OCI-LY1 (cell line): ENCODE data around the gene GPSM1.

Source experiments
- CTCF ChIP-seq: fragments of 200-600 bp; sonication (generic), shearing (Covaris generic); IDR thresholded peaks from 2 replicates; pipeline ENCODE4 v1.5.1; 2017; ENCODE audit warnings: mild to moderate bottlenecking, antibody characterized with exemption, low read length, moderate library complexity, mixed read lengths
- EZH2 ChIP-seq: fragments of 200-600 bp; sonication (generic), shearing (Covaris generic); IDR thresholded peaks from 2 replicates; pipeline ENCODE4 v1.8.0; 2017; ENCODE audit warnings: borderline replicate concordance, mixed run types, mild to moderate bottlenecking, antibody characterized with exemption, low read length, moderate library complexity, mixed read lengths

DNA sequence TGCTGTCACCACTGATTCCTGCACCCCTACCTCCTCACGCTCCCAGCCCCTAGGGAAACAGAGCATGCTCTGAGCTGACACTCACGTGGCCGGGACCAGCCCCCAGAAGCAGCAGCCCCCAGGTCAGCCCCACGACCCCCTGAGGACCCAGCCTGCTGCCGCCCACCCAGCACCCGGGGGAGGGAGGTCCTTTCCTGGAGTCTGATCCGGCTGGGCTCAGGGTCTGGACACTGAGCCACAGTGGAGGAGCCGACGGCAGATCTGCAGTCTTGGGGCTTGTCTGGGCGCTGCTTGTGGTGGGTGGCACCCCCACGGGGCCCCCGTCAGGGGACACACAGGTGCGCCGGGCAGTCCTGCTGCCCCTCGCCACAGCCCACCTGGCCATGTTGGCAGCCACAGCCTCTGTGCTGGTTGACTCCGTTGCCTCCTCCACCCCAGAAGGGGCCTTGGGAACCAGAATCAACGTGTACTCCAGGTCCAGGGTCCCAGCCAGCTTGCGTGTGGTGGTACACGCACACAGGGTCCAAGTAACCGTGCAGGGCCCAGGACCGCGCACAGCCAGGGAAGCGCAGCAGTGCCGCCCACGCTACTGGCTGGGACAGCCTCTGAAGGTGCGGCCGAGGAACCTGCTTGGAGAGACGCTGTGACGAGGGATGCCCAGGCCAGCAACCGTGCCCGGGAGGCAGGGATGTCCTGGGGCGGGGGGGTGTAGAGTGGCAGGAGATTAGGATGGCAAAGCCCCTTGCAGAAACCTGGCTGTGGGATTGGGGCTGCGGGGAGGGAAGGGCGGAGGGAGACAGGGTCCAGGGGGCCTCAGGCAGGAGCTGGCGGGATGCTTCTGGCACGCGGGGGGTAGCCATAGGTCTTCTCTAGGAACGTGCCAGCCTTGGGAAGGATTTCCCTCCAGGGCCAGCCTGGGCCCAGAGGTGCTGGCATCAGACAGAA, 32.7 kb downstream of the GPSM1 start:
- TF ChIP-seq CTCF (no peak), EZH2 (no peak)
